22Rv1 (cell line): ENCODE measurements around the gene ACO1.

Experiments used
- H3K27ac ChIP-seq: fragments of 450-650 bp; 2 replicates; pipeline ENCODE4 v1.5.1; 2017
- ZFX ChIP-seq: fragments of 450-650 bp; IDR thresholded peaks from 2 replicates; pipeline ENCODE4 v1.6.1; 2017; ENCODE audit warnings: antibody characterized with exemption, borderline replicate concordance
- TF ChIP-seq, protein P1 (sequence below): fragments of 450-650 bp; IDR thresholded peaks from 2 replicates; pipeline ENCODE4 v1.5.1; 2017; ENCODE audit warnings: mild to moderate bottlenecking

ACO1 gene

GRCh38 chr9:32463500-32464293 lies 79.3 kb downstream of the ACO1 start:
- TF ChIP-seq, protein P1, sequence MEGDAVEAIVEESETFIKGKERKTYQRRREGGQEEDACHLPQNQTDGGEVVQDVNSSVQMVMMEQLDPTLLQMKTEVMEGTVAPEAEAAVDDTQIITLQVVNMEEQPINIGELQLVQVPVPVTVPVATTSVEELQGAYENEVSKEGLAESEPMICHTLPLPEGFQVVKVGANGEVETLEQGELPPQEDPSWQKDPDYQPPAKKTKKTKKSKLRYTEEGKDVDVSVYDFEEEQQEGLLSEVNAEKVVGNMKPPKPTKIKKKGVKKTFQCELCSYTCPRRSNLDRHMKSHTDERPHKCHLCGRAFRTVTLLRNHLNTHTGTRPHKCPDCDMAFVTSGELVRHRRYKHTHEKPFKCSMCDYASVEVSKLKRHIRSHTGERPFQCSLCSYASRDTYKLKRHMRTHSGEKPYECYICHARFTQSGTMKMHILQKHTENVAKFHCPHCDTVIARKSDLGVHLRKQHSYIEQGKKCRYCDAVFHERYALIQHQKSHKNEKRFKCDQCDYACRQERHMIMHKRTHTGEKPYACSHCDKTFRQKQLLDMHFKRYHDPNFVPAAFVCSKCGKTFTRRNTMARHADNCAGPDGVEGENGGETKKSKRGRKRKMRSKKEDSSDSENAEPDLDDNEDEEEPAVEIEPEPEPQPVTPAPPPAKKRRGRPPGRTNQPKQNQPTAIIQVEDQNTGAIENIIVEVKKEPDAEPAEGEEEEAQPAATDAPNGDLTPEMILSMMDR, result no peak
- no peak for TF ChIP-seq ZFX
- H3K27ac ChIP-seq, result no peak overlapping the region

DNA sequence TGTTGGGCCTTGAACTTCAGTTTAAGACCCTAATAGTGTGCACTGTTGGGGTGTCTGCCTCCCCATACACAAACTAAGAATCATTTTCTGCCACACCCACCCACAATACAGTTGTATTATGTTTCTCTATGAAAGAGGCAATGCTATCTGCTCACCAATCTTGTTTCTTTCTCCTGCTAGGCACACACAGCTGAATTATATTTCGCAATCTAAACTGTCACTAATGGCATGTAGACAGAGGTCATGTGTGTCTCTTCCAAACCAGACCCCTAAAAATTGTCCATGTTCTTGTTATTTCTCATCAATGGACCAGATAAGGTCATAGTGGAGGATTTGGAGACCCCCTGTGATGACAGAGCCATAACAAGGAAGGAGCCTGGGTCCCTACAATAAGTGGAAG lies 84.3 kb downstream of the ACO1 start:
- no peak overlapping the region for H3K27ac ChIP-seq
- TF ChIP-seq ZFX, result no peak
- TF ChIP-seq, protein P1, result no peak

DNA sequence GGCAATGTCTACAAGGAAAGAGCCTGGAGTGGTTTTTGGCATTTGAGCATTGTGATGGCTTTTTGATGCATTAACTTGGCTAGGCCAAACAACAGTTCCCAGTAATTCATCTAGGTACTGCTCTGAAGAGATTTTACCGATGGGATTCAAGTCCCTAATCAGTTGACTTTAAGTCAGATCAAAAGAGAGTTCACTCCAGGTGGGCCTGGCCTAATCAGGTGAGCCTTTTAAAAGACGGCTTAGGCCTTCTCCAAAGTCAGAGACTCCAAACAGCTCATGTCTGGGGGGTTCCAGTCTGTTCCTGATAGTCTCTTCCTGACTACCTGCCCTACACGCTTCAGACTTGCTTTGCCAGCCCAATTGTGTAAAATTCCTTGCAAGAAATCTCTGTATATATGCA lies 87.9 kb downstream of the ACO1 start:
- no peak overlapping the region for H3K27ac ChIP-seq
- TF ChIP-seq ZFX, result no peak
- TF ChIP-seq, protein P1, result no peak

GRCh38 chr9:32483343-32483742 lies 98.9 kb downstream of the ACO1 start:
- H3K27ac ChIP-seq, result no peak overlapping the region
- TF ChIP-seq, protein P1, result no peak
- no peak for TF ChIP-seq ZFX

- TF ChIP-seq, protein P1, result no peak
- no peak for TF ChIP-seq ZFX
- no peak overlapping the region for H3K27ac ChIP-seq
Observed at GRCh38 chr9:32486839-32487562, 102.6 kb downstream of the ACO1 start.

GRCh38 chr9:32487981-32488380 lies 103.5 kb downstream of the ACO1 start:
- no peak for TF ChIP-seq ZFX
- TF ChIP-seq, protein P1, result no peak
- no peak overlapping the region for H3K27ac ChIP-seq

DNA sequence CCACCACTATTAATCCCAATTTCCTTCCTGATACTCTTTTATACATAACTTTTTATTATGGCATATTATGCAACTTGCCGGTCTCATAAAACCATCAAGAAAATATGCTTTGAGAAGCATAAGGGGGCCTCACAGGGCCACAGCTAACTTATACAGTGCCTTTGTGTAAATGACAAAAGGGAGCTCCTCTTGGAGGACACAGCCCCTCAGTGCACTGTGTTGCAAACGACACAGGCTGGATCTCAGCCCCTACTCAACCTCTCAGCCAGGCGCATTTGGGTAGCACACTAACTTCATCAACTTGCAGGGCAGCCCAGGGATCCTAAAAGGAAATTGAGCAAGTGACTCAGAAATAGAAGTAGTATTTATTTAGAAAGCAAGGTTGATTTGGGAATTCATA lies 106.2 kb downstream of the ACO1 start:
- H3K27ac ChIP-seq, result no peak overlapping the region
- no peak for TF ChIP-seq ZFX
- TF ChIP-seq, protein P1, result no peak
